GM12875 (cell line): ENCODE measurements around the gene SPON2.

Source experiments
- H3K4me3 ChIP-seq: one replicate; pipeline ENCODE4 v1.5.1; 2011; ENCODE audit warnings: low read depth, low read length, control low read depth
- TF ChIP-seq, protein P1 (sequence below): IDR thresholded peaks from 2 replicates; pipeline ENCODE4 v1.5.1; 2011; ENCODE audit warnings: low read depth, mild to moderate bottlenecking, control low read depth, inconsistent platforms, low read length, moderate library complexity, borderline replicate concordance; ENCODE audit not compliant: insufficient read depth

SPON2 gene

GRCh38 chr4:1151541-1151940, 20.8 kb downstream of the SPON2 start:
- H3K4me3 ChIP-seq, result no peak overlapping the region
- TF ChIP-seq, protein P1, sequence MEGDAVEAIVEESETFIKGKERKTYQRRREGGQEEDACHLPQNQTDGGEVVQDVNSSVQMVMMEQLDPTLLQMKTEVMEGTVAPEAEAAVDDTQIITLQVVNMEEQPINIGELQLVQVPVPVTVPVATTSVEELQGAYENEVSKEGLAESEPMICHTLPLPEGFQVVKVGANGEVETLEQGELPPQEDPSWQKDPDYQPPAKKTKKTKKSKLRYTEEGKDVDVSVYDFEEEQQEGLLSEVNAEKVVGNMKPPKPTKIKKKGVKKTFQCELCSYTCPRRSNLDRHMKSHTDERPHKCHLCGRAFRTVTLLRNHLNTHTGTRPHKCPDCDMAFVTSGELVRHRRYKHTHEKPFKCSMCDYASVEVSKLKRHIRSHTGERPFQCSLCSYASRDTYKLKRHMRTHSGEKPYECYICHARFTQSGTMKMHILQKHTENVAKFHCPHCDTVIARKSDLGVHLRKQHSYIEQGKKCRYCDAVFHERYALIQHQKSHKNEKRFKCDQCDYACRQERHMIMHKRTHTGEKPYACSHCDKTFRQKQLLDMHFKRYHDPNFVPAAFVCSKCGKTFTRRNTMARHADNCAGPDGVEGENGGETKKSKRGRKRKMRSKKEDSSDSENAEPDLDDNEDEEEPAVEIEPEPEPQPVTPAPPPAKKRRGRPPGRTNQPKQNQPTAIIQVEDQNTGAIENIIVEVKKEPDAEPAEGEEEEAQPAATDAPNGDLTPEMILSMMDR, result no peak

- no peak overlapping the region for H3K4me3 ChIP-seq
- TF ChIP-seq, protein P1, result no peak
These were observed 21.5 kb downstream of the SPON2 start for GRCh38 chr4:1150875-1151274.

- TF ChIP-seq, protein P1, result no peak
- no peak overlapping the region for H3K4me3 ChIP-seq
These were observed 32.5 kb downstream of the SPON2 start for GRCh38 chr4:1139860-1140259.

DNA sequence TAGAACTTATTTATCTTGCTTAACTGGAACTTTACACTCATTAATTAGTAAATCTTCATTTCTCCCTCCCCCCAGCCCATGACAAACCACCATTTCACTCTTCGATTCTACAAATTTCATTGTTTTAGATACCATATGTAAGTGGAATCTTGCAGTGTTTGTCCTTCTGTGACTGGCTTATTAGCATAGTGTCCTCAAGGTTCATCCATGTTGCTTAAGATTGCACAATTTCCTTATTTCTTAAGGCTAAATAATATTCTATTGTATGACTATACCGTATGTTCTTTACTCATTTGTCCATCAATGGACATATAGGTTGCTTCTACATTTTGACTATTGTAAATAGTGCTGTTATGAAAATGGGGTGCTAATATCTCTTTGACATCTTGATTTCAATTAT, 34.5 kb downstream of the SPON2 start:
- no peak overlapping the region for H3K4me3 ChIP-seq
- TF ChIP-seq, protein P1, result no peak

GRCh38 chr4:1137063-1137776, 35.2 kb downstream of the SPON2 start:
- H3K4me3 ChIP-seq, result no peak overlapping the region
- TF ChIP-seq, protein P1, result no peak

DNA sequence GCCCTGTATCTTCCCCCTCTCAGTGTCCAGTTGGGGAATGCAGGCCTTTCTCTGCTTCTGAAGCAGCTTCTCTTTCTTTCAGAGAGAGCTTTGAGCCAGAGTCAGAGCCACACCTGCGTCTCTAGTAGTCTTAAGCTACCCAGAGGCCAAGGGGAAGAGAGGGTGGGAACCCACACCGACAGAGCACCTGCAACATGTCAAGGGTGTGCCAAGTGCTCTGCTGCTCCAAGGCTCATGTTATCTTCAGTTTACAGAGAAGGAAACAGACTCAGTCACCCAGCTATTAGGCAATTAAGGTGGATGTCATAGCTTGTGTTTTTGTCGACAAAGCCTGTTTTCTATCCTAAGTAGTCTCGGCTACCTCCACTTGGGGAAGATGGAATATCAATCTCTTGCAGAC, 36.3 kb downstream of the SPON2 start:
- TF ChIP-seq, protein P1, result no peak
- no peak overlapping the region for H3K4me3 ChIP-seq

- H3K4me3 ChIP-seq, result no peak overlapping the region
- TF ChIP-seq, protein P1, result no peak
These were observed 39.4 kb downstream of the SPON2 start for GRCh38 chr4:1133033-1133432.
